C4-2B (cell line): Measurements from ENCODE around the gene CTTNBP2NL.
"Not testable (repeated sequence)": the region's sequence is repeated elsewhere in the genome, so short reads cannot be mapped to it uniquely, and the experiment has no call there.

ENCODE experiments used
- H3K27ac ChIP-seq: fragments of 450-650 bp; 2 replicates; pipeline ENCODE4 v1.5.1; 2017
- CTCF ChIP-seq: fragments of 450-650 bp; conservative IDR thresholded peaks from 2 replicates; pipeline ENCODE4 v1.5.1; 2017; ENCODE audit warnings: mild to moderate bottlenecking
- ZFX ChIP-seq: fragments of 450-650 bp; IDR thresholded peaks from 2 replicates; pipeline ENCODE4 v1.6.1; 2017

The CTTNBP2NL gene

GRCh38 chr1:112449630-112449983 is 53.6 kb downstream of the CTTNBP2NL start:
- no peak overlapping the region for H3K27ac ChIP-seq
- TF ChIP-seq CTCF, result no peak
- TF ChIP-seq ZFX, result no peak

GRCh38 chr1:112450773-112451172 is 54.8 kb downstream of the CTTNBP2NL start:
- H3K27ac ChIP-seq, result no peak overlapping the region
- no peak for TF ChIP-seq CTCF
- no peak for TF ChIP-seq ZFX

GRCh38 chr1:112451301-112451700 is 55.3 kb downstream of the CTTNBP2NL start:
- not testable (repeated sequence) for H3K27ac ChIP-seq

- no peak for TF ChIP-seq ZFX
- TF ChIP-seq CTCF, result no peak
- no peak overlapping the region for H3K27ac ChIP-seq
Observed at GRCh38 chr1:112453876-112454275, 57.9 kb downstream of the CTTNBP2NL start.

- no peak overlapping the region for H3K27ac ChIP-seq
- TF ChIP-seq CTCF, result no peak
- no peak for TF ChIP-seq ZFX
Observed at GRCh38 chr1:112454316-112454715, 58.3 kb downstream of the CTTNBP2NL start.

GRCh38 chr1:112457241-112457640 is 61.2 kb downstream of the CTTNBP2NL start:
- H3K27ac ChIP-seq, result no peak overlapping the region
- TF ChIP-seq CTCF (no peak), ZFX (no peak)

- H3K27ac ChIP-seq, result no peak overlapping the region
- TF ChIP-seq ZFX (no peak), CTCF (no peak)
Observed at GRCh38 chr1:112457955-112458354, 61.9 kb downstream of the CTTNBP2NL start.

- no peak for TF ChIP-seq CTCF
- no peak for TF ChIP-seq ZFX
- no peak overlapping the region for H3K27ac ChIP-seq
Observed at GRCh38 chr1:112458756-112459155, 62.7 kb downstream of the CTTNBP2NL start.
